Measurements from ENCODE around the gene NUP93. TPM values are rescaled to one million over a fixed set of nuclear protein-coding genes. Genes with fewer than 3 reads are reported as not detected.

NUP93 gene
- total RNA-seq, 2 experiments from 2014 or later: 161 to 172 TPM

DNA sequence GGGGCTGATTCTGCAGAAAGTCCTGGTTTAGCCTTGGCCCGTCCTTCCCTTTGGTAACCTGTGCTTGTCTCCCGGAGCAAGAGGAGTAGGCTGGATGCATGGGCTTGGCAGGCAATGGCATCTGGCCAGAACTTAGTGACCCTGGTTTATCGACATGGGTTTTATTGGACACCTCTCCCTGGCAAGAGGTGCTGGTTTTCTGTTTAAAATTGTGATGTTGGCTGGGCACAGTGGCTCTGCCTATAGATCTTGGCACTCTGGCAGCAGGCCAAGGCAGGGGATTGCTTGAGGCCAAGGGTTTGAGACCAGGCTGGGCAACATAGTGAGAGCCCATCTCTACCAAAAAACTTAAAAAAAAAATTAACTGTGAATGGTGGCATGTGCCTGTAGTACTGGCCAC lies 166.3 kb downstream of the NUP93 start:
- CTCF ChIA-PET: interaction anchor here (0.7 kb wide), 1 partner anchor 1222 kb away, joined by 3 read pairs; no protein-coding TSS in a partner anchor
- Mint-ChIP-seq H3K36me3 (ENCODE audit: low read depth) (no peaks in the 10 kb centered on the region), H3K27me3 (ENCODE audit: low read depth) (no peaks in the 10 kb centered on the region), H3K27ac (no peak overlapping the region), H3K4me1 (ENCODE audit: low read depth) (peaks cover 19% of the 10 kb centered on the region), H3K4me3 (no peak overlapping the region), H3K9me3 (no peaks in the 10 kb centered on the region)
- no peak for DNase-seq
- intact Hi-C loops (cut with micrococcal nuclease): no loop called here

DNA sequence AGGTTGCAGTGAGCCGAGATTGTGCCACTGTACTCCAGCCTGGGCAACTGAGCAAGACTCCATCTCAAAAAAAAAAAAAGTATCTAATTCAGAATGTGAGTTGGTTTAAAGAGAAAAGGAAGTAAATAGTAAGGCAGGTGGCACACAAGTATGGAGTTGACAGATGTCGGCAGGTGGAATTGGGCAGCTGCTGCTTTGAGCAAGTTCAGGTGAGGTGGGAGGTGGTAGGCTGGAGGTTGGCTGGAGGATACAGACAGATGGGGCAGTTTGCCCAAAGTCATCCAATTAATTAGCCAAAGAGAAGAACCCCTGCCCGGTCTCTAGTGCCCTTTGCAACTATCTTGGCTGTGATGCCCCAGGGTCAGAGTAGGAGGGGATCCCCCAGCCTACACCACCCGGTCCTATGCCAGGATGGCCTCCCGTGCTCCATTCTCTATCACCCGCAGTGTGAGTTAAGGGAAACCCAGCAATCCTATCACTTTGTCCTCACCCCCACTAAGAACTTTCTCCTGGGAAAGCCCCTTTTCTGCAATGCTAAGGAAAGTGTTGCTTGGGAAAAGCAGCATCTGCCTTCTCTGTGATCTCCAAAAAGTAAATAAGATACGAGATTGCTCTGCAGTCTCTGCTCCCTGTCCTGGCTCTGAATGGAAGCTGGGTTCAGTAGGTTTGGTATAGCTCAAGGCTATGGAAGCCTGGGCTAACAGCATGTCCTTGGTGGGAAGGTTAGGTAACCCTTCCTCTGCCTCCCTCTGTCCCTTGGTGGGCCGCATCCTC lies 167.3 kb downstream of the NUP93 start:
- no peak overlapping the region for H3K27ac Mint-ChIP-seq
- H3K27me3 Mint-ChIP-seq (ENCODE audit: low read depth): no peaks in the 10 kb centered on the region
- CTCF ChIA-PET: interaction anchor here (0.5 kb wide), 1 partner anchor 356 kb away, joined by 7 read pairs; no protein-coding TSS in a partner anchor
- H3K9me3 Mint-ChIP-seq: no peaks in the 10 kb centered on the region
- intact Hi-C loops (cut with micrococcal nuclease): no loop called here
- H3K4me1 Mint-ChIP-seq (ENCODE audit: low read depth): peaks cover 19% of the 10 kb centered on the region
- H3K4me3 Mint-ChIP-seq: no peak overlapping the region
- no peak for DNase-seq
- H3K36me3 Mint-ChIP-seq (ENCODE audit: low read depth): no peaks in the 10 kb centered on the region

DNA sequence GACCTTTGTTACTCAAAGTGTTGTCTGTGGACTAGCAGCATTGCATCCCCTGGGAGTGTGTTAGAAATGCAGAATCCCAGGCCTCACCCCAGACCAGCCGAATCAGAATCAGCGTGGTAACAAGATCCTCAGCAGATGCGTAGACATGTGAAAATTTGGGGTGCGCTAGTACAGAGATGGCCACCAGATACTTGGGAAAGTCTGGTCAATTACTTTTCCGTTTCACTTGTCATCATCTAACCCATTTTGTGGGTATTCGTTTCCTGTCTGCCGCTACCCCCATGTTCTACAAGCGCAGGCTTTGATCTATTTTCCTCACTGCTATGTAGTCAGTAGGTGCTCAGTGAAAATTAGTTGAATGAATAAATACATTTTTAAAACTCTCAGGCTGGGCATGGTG lies 168.9 kb downstream of the NUP93 start:
- H3K4me1 Mint-ChIP-seq (ENCODE audit: low read depth): peaks cover 19% of the 10 kb centered on the region
- DNase-seq: no peak
- H3K4me3 Mint-ChIP-seq: no peak overlapping the region
- intact Hi-C loops (cut with micrococcal nuclease): no loop called here
- no peaks in the 10 kb centered on the region for H3K9me3 Mint-ChIP-seq
- no peaks in the 10 kb centered on the region for H3K36me3 Mint-ChIP-seq (ENCODE audit: low read depth)
- CTCF ChIA-PET: no interaction called here
- H3K27me3 Mint-ChIP-seq (ENCODE audit: low read depth): no peaks in the 10 kb centered on the region
- no peak overlapping the region for H3K27ac Mint-ChIP-seq

Small RNA genes lying within 50 kb of the gene (microRNA-seq; reads per million reads assigned to microRNA genes)
- not detected for gene MIR138-2 (ENCODE audit: borderline microRNAs expressed, borderline replicate concordance)

Other genes starting within 250 kb of the NUP93 start
- 10 to 100 TPM; 18.0 to 19.2 TPM for gene BBS2, start 210.1 kb upstream of the NUP93 start, total RNA-seq
- not detected for gene MT4, start 165.1 kb upstream of the NUP93 start, total RNA-seq
- gene MT3, start 140.6 kb upstream of the NUP93 start, total RNA-seq: 1 to 10 TPM in 1 of 2 experiments, under 1 TPM in 1; 0.64 to 1.6 TPM
- gene MT2A, start 121.5 kb upstream of the NUP93 start, total RNA-seq: 100 to 1,000 TPM in 1 of 2 experiments, 10 to 100 TPM in 1; 95.7 to 130 TPM
- 10 to 100 TPM; 12.2 to 12.4 TPM for gene MT1E, start 104.3 kb upstream of the NUP93 start, total RNA-seq
- gene MT1M, start 97.5 kb upstream of the NUP93 start, total RNA-seq: not detected
- not detected for gene MT1A, start 91.5 kb upstream of the NUP93 start, total RNA-seq
- gene MT1B, start 78.2 kb upstream of the NUP93 start, total RNA-seq: not detected
- gene MT1F, start 72.2 kb upstream of the NUP93 start, total RNA-seq: 1 to 10 TPM; 5.4 to 6.4 TPM
- gene MT1G, start 62.1 kb upstream of the NUP93 start, total RNA-seq: 10 to 100 TPM; 22.4 to 23.8 TPM
- gene MT1H, start 60.3 kb upstream of the NUP93 start, total RNA-seq: 1 to 10 TPM; 5.4 to 7.4 TPM
- 10 to 100 TPM; 49.9 to 57.9 TPM for gene MT1X, start 47.7 kb upstream of the NUP93 start, total RNA-seq
- gene SLC12A3, start 135.1 kb downstream of the NUP93 start, total RNA-seq: not detected
- 100 to 1,000 TPM; 118 to 120 TPM for gene HERPUD1, start 202.0 kb downstream of the NUP93 start, total RNA-seq
- not detected for gene CETP, start 231.8 kb downstream of the NUP93 start, total RNA-seq

Measured in activated naive CD4-positive, alpha-beta T cell treated with anti-CD3 and anti-CD28 coated beads for 36 hours (primary cell).